Central memory CD8-positive, alpha-beta T cell (primary cell): ENCODE results near the gene AOX1.
"Not testable (repeated sequence)": the region's sequence is repeated elsewhere in the genome, so short reads cannot be mapped to it uniquely, and the experiment has no call there.

Experiments
- ATAC-seq: fragments of 150-1000 bp; cut with Tn5 transposase; replicated peaks from 2 replicates; pipeline ENCODE4 v1.10.0; 2022; ENCODE audit warnings: mild to moderate bottlenecking, moderate FRiP score, moderate number of reproducible peaks; ENCODE audit not compliant: poor library complexity, severe bottlenecking; ENCODE audit errors: extremely low read depth
- DNase-seq, 2 donors: peaks; one replicate each; pipeline ENCODE4 v3.0.0; 2021; ENCODE audit warnings: low spot score in 2 of 2
- H3K27ac Mint-ChIP-seq: one replicate; pipeline ENCODE4 v1.8.0; 2022; ENCODE audit warnings: low read depth, mild to moderate bottlenecking, moderate library complexity, mixed read lengths
- H3K27me3 Mint-ChIP-seq: one replicate; pipeline ENCODE4 v1.8.0; 2022; ENCODE audit warnings: mixed read lengths
- H3K36me3 Mint-ChIP-seq: one replicate; pipeline ENCODE4 v1.8.0; 2022; ENCODE audit warnings: mild to moderate bottlenecking, moderate library complexity, mixed read lengths; ENCODE audit not compliant: insufficient read depth
- H3K4me1 Mint-ChIP-seq: one replicate; pipeline ENCODE4 v1.8.0; 2022; ENCODE audit warnings: mixed read lengths
- H3K4me3 Mint-ChIP-seq: one replicate; pipeline ENCODE4 v1.8.0; 2022; ENCODE audit warnings: mild to moderate bottlenecking, moderate library complexity, mixed read lengths
- H3K9me3 Mint-ChIP-seq: one replicate; pipeline ENCODE4 v1.8.0; 2022; ENCODE audit warnings: mixed read lengths

The AOX1 gene

GRCh38 chr2:200703926-200704637, 118.3 kb downstream of the AOX1 start:
- Mint-ChIP-seq H3K4me3 (no peak overlapping the region), H3K4me1 (peaks cover 6% of the 10 kb centered on the region), H3K27me3 (no peaks in the 10 kb centered on the region), H3K9me3 (no peaks in the 10 kb centered on the region), H3K27ac (no peak overlapping the region), H3K36me3 (no peaks in the 10 kb centered on the region)
- no peak for DNase-seq
- no peak for ATAC-seq

- Mint-ChIP-seq H3K27ac (no peak overlapping the region), H3K4me3 (no peak overlapping the region), H3K4me1 (peaks cover 6% of the 10 kb centered on the region), H3K9me3 (no peaks in the 10 kb centered on the region), H3K27me3 (no peaks in the 10 kb centered on the region), H3K36me3 (no peaks in the 10 kb centered on the region)
- no peak for DNase-seq
- ATAC-seq: no peak
Measured at GRCh38 chr2:200705305-200706041, 119.7 kb downstream of the AOX1 start.

DNA sequence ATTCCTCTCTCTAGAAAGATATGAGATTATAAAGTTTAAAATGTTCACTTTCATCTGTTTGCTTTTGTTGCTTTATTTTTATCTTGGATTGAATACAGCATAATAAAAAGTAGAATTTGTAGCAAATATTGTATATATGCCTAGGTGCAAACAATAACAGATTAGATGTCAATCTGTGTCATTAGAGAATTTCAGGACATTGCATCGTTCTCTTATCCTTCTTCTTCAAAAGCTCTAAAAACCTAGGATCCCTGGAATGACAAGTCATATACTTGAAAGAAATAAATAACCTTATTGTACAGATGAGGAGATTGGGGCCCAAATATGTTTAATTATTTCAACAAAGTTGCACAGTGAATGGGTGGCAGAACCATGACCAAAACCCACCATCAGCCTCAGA, 123.1 kb downstream of the AOX1 start:
- Mint-ChIP-seq H3K36me3 (peaks cover 3% of the 10 kb centered on the region), H3K27ac (no peak overlapping the region), H3K4me3 (no peak overlapping the region), H3K27me3 (no peaks in the 10 kb centered on the region), H3K9me3 (no peaks in the 10 kb centered on the region), H3K4me1 (peaks cover 10% of the 10 kb centered on the region)
- no peak for DNase-seq
- ATAC-seq: no peak

- H3K4me3 Mint-ChIP-seq: peak overlapping the region; percentile 64
- peaks cover 18% of the 10 kb centered on the region for H3K27me3 Mint-ChIP-seq
- H3K4me1 Mint-ChIP-seq: peaks cover 10% of the 10 kb centered on the region
- no peaks in the 10 kb centered on the region for H3K9me3 Mint-ChIP-seq
- H3K36me3 Mint-ChIP-seq: peaks cover 3% of the 10 kb centered on the region
- DNase-seq (peak; percentile 81 to 93), ATAC-seq (peak; percentile 100)
- peak overlapping the region; percentile 98 for H3K27ac Mint-ChIP-seq
Measured at GRCh38 chr2:200713003-200713703, 127.3 kb downstream of the AOX1 start.

GRCh38 chr2:200713704-200714064, 127.9 kb downstream of the AOX1 start:
- peak overlapping the region; percentile 98 for H3K27ac Mint-ChIP-seq
- peaks cover 10% of the 10 kb centered on the region for H3K4me1 Mint-ChIP-seq
- H3K27me3 Mint-ChIP-seq: peaks cover 18% of the 10 kb centered on the region
- ATAC-seq: no peak
- no peaks in the 10 kb centered on the region for H3K9me3 Mint-ChIP-seq
- DNase-seq: no peak
- peaks cover 3% of the 10 kb centered on the region for H3K36me3 Mint-ChIP-seq
- peak overlapping the region; percentile 64 for H3K4me3 Mint-ChIP-seq

GRCh38 chr2:200715014-200715413, 129.2 kb downstream of the AOX1 start:
- ATAC-seq, H3K27ac Mint-ChIP-seq, H3K4me3 Mint-ChIP-seq, H3K36me3 Mint-ChIP-seq, DNase-seq, H3K9me3 Mint-ChIP-seq: not testable (repeated sequence)
- Mint-ChIP-seq H3K27me3 (peaks cover 18% of the 10 kb centered on the region), H3K4me1 (peaks cover 10% of the 10 kb centered on the region)

GRCh38 chr2:200716386-200716785, 130.6 kb downstream of the AOX1 start:
- Mint-ChIP-seq H3K9me3 (no peaks in the 10 kb centered on the region), H3K4me1 (peaks cover 10% of the 10 kb centered on the region), H3K36me3 (peaks cover 3% of the 10 kb centered on the region), H3K27ac (no peak overlapping the region), H3K27me3 (peaks cover 18% of the 10 kb centered on the region), H3K4me3 (no peak overlapping the region)
- DNase-seq: no peak
- ATAC-seq: no peak
